ENCODE results near the gene CPNE9. TPM values are rescaled to one million over a fixed set of nuclear protein-coding genes. Genes with fewer than 3 reads are reported as not detected.

CPNE9 gene
- total RNA-seq, 1 donor from 2014 or later, result 0.69 TPM

GRCh38 chr3:9760779-9761505 is 57.3 kb downstream of the CPNE9 start:
- H3K4me1 Mint-ChIP-seq (ENCODE audit: low read depth), result no peaks in the 10 kb centered on the region
- no peak for DNase-seq (ENCODE audit: low spot score, unreplicated experiment)
- H3K4me3 Mint-ChIP-seq (ENCODE audit: low read depth), result no peak overlapping the region
- peaks cover 20% of the 10 kb centered on the region for H3K36me3 Mint-ChIP-seq (ENCODE audit: insufficient read depth)
- no peaks in the 10 kb centered on the region for H3K27me3 Mint-ChIP-seq
- no peaks in the 10 kb centered on the region for H3K9me3 Mint-ChIP-seq (ENCODE audit: low read depth)
- TF ChIP-seq, protein P1, sequence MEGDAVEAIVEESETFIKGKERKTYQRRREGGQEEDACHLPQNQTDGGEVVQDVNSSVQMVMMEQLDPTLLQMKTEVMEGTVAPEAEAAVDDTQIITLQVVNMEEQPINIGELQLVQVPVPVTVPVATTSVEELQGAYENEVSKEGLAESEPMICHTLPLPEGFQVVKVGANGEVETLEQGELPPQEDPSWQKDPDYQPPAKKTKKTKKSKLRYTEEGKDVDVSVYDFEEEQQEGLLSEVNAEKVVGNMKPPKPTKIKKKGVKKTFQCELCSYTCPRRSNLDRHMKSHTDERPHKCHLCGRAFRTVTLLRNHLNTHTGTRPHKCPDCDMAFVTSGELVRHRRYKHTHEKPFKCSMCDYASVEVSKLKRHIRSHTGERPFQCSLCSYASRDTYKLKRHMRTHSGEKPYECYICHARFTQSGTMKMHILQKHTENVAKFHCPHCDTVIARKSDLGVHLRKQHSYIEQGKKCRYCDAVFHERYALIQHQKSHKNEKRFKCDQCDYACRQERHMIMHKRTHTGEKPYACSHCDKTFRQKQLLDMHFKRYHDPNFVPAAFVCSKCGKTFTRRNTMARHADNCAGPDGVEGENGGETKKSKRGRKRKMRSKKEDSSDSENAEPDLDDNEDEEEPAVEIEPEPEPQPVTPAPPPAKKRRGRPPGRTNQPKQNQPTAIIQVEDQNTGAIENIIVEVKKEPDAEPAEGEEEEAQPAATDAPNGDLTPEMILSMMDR (IDR thresholded peaks at IDR 0.05; ENCODE audit: unreplicated experiment), result no peak
- no peak overlapping the region for H3K27ac Mint-ChIP-seq

DNA sequence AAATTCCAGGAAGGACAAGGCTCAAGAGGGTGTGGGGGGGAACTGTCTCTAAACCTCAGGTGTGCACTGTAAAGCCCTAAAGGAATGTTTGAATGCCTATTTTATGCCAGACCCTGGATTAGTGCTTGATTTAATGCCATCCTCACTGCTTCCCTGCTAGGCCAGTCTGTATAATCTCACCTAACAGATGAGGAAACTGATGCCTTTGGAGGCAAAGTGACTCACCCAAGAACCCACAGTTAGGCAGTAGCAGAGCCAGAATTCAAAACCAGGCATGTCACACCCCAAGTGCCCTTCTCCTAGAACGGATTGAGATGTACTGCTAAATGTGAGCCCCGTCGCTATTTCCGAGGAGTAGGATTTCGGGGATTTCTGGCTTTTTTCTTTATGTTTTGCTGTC is 58.3 kb downstream of the CPNE9 start:
- H3K9me3 Mint-ChIP-seq (ENCODE audit: low read depth), result no peaks in the 10 kb centered on the region
- TF ChIP-seq, protein P1 (IDR thresholded peaks at IDR 0.05; ENCODE audit: unreplicated experiment), result no peak
- no peak overlapping the region for H3K27ac Mint-ChIP-seq
- DNase-seq (ENCODE audit: low spot score, unreplicated experiment), result no peak
- no peak overlapping the region for H3K4me3 Mint-ChIP-seq (ENCODE audit: low read depth)
- H3K36me3 Mint-ChIP-seq (ENCODE audit: insufficient read depth), result peaks cover 20% of the 10 kb centered on the region
- no peaks in the 10 kb centered on the region for H3K4me1 Mint-ChIP-seq (ENCODE audit: low read depth)
- H3K27me3 Mint-ChIP-seq, result no peaks in the 10 kb centered on the region

GRCh38 chr3:9762871-9763270 is 59.2 kb downstream of the CPNE9 start:
- Mint-ChIP-seq H3K9me3 (ENCODE audit: low read depth) (no peaks in the 10 kb centered on the region), H3K4me3 (ENCODE audit: low read depth) (no peak overlapping the region), H3K27ac (no peak overlapping the region), H3K27me3 (no peaks in the 10 kb centered on the region), H3K4me1 (ENCODE audit: low read depth) (no peaks in the 10 kb centered on the region), H3K36me3 (ENCODE audit: insufficient read depth) (peaks cover 20% of the 10 kb centered on the region)
- DNase-seq (ENCODE audit: low spot score, unreplicated experiment), result no peak
- TF ChIP-seq, protein P1 (IDR thresholded peaks at IDR 0.05; ENCODE audit: unreplicated experiment), result no peak

DNA sequence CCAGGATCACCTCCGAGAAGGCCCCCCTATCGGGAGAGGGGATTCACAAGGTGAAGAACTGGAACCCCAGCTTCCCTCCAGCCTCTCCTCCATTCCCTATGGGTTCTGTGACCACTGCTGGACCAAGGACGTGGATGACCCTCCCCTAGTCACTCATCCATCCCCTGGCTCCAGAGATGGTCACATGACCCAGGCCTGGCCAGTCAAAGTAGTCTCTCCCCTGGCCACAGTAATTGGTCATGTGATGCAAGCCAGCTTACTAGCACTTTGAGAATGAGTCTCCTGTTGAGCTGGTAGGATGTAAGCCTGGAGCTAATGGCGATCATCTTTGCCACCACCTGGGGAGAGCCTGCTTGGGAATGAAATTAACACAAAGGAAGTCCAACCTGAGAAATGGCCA is 62.2 kb downstream of the CPNE9 start:
- Mint-ChIP-seq H3K4me1 (ENCODE audit: low read depth) (peaks cover 16% of the 10 kb centered on the region), H3K27me3 (no peaks in the 10 kb centered on the region), H3K27ac (no peak overlapping the region), H3K4me3 (ENCODE audit: low read depth) (no peak overlapping the region), H3K9me3 (ENCODE audit: low read depth) (no peaks in the 10 kb centered on the region), H3K36me3 (ENCODE audit: insufficient read depth) (peaks cover 6% of the 10 kb centered on the region)
- TF ChIP-seq, protein P1 (IDR thresholded peaks at IDR 0.05; ENCODE audit: unreplicated experiment), result no peak
- no peak for DNase-seq (ENCODE audit: low spot score, unreplicated experiment)

DNA sequence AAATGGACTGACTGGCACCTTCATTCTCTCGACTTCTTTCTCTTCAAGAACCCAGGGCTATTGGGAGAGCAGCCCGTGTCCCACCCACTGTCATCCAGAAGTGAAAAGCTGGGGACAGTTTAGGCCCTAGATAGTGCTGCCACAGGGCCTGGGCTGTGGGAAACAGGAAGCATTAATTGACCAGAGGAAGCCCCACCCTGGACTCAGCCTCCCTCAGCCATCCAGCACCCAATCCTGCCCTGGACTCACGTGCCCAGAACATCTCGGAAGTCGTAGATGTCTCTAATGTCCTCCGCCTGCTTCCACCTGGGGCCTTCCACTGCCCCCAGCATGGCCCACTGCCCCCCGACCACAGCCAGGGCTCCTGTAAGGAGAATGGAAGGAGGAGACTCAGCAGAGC is 63.8 kb downstream of the CPNE9 start:
- TF ChIP-seq, protein P1 (IDR thresholded peaks at IDR 0.05; ENCODE audit: unreplicated experiment), result no peak
- no peak overlapping the region for H3K27ac Mint-ChIP-seq
- no peak for DNase-seq (ENCODE audit: low spot score, unreplicated experiment)
- H3K27me3 Mint-ChIP-seq, result no peaks in the 10 kb centered on the region
- no peaks in the 10 kb centered on the region for H3K9me3 Mint-ChIP-seq (ENCODE audit: low read depth)
- H3K36me3 Mint-ChIP-seq (ENCODE audit: insufficient read depth), result peaks cover 2% of the 10 kb centered on the region
- H3K4me1 Mint-ChIP-seq (ENCODE audit: low read depth), result peaks cover 16% of the 10 kb centered on the region
- no peak overlapping the region for H3K4me3 Mint-ChIP-seq (ENCODE audit: low read depth)

Measured in progenitor cell of endocrine pancreas (in vitro differentiated cells).